ENCODE data around the gene LHX3.

DNA sequence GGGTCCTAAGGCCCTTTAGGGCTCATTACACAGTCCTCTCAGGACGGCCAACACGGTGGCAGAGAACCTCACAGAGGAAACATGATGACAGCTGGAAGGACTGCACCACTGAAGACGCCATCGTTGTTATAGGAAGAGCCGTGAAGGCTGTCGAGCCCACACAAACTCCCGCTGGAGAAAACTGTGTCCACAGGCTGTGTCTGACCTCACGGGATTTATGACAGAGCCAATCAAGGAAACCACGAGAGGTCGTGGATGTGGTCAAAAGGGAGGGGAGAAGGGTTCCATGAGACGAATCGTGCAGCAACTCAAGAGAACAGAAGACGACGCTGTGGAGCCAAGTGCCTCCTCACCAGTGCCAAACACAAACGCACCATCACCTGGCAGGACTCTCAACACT is 28.5 kb upstream of the LHX3 start:
- TF ChIP-seq, protein P1, sequence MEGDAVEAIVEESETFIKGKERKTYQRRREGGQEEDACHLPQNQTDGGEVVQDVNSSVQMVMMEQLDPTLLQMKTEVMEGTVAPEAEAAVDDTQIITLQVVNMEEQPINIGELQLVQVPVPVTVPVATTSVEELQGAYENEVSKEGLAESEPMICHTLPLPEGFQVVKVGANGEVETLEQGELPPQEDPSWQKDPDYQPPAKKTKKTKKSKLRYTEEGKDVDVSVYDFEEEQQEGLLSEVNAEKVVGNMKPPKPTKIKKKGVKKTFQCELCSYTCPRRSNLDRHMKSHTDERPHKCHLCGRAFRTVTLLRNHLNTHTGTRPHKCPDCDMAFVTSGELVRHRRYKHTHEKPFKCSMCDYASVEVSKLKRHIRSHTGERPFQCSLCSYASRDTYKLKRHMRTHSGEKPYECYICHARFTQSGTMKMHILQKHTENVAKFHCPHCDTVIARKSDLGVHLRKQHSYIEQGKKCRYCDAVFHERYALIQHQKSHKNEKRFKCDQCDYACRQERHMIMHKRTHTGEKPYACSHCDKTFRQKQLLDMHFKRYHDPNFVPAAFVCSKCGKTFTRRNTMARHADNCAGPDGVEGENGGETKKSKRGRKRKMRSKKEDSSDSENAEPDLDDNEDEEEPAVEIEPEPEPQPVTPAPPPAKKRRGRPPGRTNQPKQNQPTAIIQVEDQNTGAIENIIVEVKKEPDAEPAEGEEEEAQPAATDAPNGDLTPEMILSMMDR (IDR thresholded peaks at IDR 0.05) = no peak
- no peak for TF ChIP-seq POLR2A (IDR thresholded peaks at IDR 0.05)
